ENCODE data around the gene GCC2.
"Not testable (repeated sequence)": the region's sequence is repeated elsewhere in the genome, so short reads cannot be mapped to it uniquely, and the experiment has no call there.

GRCh38 chr2:108512431-108512830 is 63.4 kb downstream of the GCC2 start:
- not testable (repeated sequence) for TF ChIP-seq POLR2A (conservative IDR thresholded peaks at IDR 0.05); FOXK2 (conservative IDR thresholded peaks at IDR 0.05 in 1 of 2, IDR thresholded peaks at IDR 0.05 in 1 of 2; ENCODE audit: low read depth in 2 of 2); ZC3H4 (CRISPR knock-in tag; IDR thresholded peaks at IDR 0.05; ENCODE audit: borderline replicate concordance); WHSC1 (IDR thresholded peaks at IDR 0.05; ENCODE audit: low read length); NRF1 (conservative IDR thresholded peaks at IDR 0.05 in 1 of 2, IDR thresholded peaks at IDR 0.05 in 1 of 2); HBP1 (CRISPR knock-in tag; IDR thresholded peaks at IDR 0.05); KDM5B (IDR thresholded peaks at IDR 0.05; ENCODE audit: insufficient replicate concordance, low read depth, low read length); SAP30 (IDR thresholded peaks at IDR 0.05; ENCODE audit: borderline replicate concordance, insufficient read depth, low read depth, low read length, poor library complexity, severe bottlenecking); THRA (IDR thresholded peaks at IDR 0.05); HNRNPK (IDR thresholded peaks at IDR 0.05; ENCODE audit: low read depth, low read length, poor library complexity, severe bottlenecking); HDAC1 (IDR thresholded peaks at IDR 0.05)
- TF ChIP-seq, protein P1, sequence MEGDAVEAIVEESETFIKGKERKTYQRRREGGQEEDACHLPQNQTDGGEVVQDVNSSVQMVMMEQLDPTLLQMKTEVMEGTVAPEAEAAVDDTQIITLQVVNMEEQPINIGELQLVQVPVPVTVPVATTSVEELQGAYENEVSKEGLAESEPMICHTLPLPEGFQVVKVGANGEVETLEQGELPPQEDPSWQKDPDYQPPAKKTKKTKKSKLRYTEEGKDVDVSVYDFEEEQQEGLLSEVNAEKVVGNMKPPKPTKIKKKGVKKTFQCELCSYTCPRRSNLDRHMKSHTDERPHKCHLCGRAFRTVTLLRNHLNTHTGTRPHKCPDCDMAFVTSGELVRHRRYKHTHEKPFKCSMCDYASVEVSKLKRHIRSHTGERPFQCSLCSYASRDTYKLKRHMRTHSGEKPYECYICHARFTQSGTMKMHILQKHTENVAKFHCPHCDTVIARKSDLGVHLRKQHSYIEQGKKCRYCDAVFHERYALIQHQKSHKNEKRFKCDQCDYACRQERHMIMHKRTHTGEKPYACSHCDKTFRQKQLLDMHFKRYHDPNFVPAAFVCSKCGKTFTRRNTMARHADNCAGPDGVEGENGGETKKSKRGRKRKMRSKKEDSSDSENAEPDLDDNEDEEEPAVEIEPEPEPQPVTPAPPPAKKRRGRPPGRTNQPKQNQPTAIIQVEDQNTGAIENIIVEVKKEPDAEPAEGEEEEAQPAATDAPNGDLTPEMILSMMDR (IDR thresholded peaks at IDR 0.05 in 2 of 3, conservative IDR thresholded peaks at IDR 0.05 in 1 of 3; ENCODE audit: insufficient read depth in 2 of 3, low read depth in 1 of 3, low read length in 3 of 3): not testable (repeated sequence)
